ENCODE data around the gene B3GALT4. TPM values are rescaled to one million over a fixed set of nuclear protein-coding genes. Genes with fewer than 3 reads are reported as not detected.

The B3GALT4 gene
- total and polyA plus RNA-seq, 2 of the 13 experiments (the other 11 are each of a cell fraction or from before 2014, with no cell fraction given): 0.04 to 0.27 TPM

DNA sequence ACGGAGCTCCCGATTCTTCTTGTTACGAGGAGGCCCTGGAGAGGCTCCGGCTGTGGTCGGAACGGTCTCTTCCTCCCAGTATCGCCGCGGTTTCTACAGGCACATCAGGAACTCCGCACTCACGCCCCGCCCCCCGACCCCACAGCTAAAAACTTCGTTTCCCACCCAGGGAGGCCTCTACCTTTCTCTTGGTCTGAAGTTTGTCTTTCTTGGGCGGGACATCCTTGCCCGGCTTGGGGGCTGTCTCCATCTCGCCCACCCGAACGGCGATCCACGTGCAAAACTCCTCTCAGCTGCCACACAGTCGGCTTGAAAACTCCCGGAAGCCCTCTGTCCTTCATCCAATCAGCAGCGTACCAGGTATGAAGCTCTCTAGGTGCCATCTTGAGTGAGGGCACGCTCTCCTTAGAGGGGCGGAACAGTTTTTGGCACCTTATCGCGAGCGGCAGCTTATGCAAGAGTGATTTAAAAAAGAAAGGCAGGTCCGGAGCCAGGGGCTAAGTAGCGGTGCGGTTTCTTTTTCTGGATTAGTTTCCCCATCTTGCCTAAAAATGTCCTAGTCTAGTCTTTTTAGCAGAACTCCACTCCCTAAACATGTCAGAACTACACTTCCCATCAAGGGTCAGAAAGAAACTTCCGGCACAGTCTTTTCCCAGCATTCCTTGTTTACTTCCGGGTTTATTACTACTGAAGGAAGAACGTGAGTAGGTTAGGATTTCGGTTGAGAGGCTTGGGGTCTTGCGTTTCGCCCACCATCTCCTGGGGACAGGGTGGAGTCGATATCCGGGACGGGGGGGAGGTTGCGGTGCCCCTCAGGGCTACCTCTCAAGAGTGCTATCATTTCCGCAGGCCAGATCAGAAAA lies 12.2 kb downstream of the B3GALT4 start, which contains the start of the genes PFDN6 and WDR46 (continued):
- TF ChIP-seq, protein P1, sequence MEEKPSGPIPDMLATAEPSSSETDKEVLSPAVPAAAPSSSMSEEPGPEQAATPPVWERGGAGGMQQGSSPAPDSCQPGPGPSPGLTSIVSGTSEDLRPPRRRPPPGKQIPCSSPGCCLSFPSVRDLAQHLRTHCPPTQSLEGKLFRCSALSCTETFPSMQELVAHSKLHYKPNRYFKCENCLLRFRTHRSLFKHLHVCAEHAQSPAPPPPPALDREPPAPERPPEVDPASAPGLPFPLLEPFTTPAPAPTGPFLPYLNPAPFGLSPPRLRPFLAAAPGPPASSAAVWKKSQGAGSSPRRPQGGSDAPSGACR (CRISPR knock-in tag; IDR thresholded peaks at IDR 0.05): peak; percentile 50
- 0 out of 4 replicates have a peak, but pooled peaks of 1 of the 2 experiments have one; percentile 10 for TF ChIP-seq KLF16 (CRISPR knock-in tag; IDR thresholded peaks at IDR 0.05)
- TF ChIP-seq STAG1 (CRISPR knock-in tag; IDR thresholded peaks at IDR 0.05): no peak
- TF ChIP-seq, protein P2, sequence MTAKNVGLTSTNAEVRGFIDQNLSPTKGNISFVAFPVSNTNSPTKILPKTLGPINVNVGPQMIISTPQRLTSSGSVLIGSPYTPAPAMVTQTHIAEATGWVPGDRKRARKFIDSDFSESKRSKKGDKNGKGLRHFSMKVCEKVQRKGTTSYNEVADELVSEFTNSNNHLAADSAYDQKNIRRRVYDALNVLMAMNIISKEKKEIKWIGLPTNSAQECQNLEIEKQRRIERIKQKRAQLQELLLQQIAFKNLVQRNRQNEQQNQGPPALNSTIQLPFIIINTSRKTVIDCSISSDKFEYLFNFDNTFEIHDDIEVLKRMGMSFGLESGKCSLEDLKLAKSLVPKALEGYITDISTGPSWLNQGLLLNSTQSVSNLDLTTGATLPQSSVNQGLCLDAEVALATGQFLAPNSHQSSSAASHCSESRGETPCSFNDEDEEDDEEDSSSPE (CRISPR knock-in tag; IDR thresholded peaks at IDR 0.05): no peak
- TF ChIP-seq, protein P3, sequence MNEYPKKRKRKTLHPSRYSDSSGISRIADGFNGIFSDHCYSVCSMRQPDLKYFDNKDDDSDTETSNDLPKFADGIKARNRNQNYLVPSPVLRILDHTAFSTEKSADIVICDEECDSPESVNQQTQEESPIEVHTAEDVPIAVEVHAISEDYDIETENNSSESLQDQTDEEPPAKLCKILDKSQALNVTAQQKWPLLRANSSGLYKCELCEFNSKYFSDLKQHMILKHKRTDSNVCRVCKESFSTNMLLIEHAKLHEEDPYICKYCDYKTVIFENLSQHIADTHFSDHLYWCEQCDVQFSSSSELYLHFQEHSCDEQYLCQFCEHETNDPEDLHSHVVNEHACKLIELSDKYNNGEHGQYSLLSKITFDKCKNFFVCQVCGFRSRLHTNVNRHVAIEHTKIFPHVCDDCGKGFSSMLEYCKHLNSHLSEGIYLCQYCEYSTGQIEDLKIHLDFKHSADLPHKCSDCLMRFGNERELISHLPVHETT (CRISPR knock-in tag; conservative IDR thresholded peaks at IDR 0.05): no peak
- TF ChIP-seq ZNF441 (CRISPR knock-in tag; IDR thresholded peaks at IDR 0.05; ENCODE audit: borderline replicate concordance): no peak
- no peak for TF ChIP-seq FOSL2 (CRISPR knock-in tag; IDR thresholded peaks at IDR 0.05)
- TF ChIP-seq GFI1 (CRISPR knock-in tag; IDR thresholded peaks at IDR 0.05; ENCODE audit: borderline replicate concordance): no peak
- TF ChIP-seq SRY (CRISPR knock-in tag; IDR thresholded peaks at IDR 0.05): 0 out of 2 replicates have a peak, but pooled peaks have one; percentile 42
- no peak; the same call in 1 of the 2 replicates for TF ChIP-seq ZNF572 (CRISPR knock-in tag; IDR thresholded peaks at IDR 0.05)
- TF ChIP-seq ZNF260 (CRISPR knock-in tag; IDR thresholded peaks at IDR 0.05; ENCODE audit: borderline replicate concordance, low read depth): no peak
- TF ChIP-seq, protein P4, sequence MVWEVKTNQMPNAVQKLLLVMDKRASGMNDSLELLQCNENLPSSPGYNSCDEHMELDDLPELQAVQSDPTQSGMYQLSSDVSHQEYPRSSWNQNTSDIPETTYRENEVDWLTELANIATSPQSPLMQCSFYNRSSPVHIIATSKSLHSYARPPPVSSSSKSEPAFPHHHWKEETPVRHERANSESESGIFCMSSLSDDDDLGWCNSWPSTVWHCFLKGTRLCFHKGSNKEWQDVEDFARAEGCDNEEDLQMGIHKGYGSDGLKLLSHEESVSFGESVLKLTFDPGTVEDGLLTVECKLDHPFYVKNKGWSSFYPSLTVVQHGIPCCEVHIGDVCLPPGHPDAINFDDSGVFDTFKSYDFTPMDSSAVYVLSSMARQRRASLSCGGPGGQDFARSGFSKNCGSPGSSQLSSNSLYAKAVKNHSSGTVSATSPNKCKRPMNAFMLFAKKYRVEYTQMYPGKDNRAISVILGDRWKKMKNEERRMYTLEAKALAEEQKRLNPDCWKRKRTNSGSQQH (CRISPR knock-in tag; IDR thresholded peaks at IDR 0.05; ENCODE audit: low read depth): no peak; the same call in none of the 2 replicates
- peak; percentile 69 for TF ChIP-seq KLF11 (CRISPR knock-in tag; IDR thresholded peaks at IDR 0.05)
- TF ChIP-seq ZKSCAN1 (IDR thresholded peaks at IDR 0.05; ENCODE audit: low read length): no peak
- TF ChIP-seq, protein P5, sequence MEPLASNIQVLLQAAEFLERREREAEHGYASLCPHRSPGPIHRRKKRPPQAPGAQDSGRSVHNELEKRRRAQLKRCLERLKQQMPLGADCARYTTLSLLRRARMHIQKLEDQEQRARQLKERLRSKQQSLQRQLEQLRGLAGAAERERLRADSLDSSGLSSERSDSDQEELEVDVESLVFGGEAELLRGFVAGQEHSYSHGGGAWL (CRISPR knock-in tag; IDR thresholded peaks at IDR 0.05): peak; percentile 92; the same call in 1 of the 2 replicates
- TF ChIP-seq, protein P6, sequence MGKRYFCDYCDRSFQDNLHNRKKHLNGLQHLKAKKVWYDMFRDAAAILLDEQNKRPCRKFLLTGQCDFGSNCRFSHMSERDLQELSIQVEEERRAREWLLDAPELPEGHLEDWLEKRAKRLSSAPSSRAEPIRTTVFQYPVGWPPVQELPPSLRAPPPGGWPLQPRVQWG (CRISPR knock-in tag; IDR thresholded peaks at IDR 0.05; ENCODE audit: borderline replicate concordance, low read depth): no peak
- TF ChIP-seq, protein P7, sequence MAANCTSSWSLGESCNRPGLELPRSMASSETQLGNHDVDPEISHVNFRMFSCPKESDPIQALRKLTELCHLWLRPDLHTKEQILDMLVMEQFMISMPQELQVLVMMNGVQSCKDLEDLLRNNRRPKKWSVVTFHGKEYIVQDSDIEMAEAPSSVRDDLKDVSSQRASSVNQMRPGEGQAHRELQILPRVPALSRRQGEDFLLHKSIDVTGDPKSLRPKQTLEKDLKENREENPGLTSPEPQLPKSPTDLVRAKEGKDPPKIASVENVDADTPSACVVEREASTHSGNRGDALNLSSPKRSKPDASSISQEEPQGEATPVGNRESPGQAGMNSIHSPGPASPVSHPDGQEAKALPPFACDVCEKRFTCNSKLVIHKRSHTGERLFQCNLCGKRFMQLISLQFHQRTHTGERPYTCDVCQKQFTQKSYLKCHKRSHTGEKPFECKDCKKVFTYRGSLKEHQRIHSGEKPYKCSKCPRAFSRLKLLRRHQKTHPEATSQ (CRISPR knock-in tag; IDR thresholded peaks at IDR 0.05; ENCODE audit: borderline replicate concordance): no peak
- TF ChIP-seq, protein P8, sequence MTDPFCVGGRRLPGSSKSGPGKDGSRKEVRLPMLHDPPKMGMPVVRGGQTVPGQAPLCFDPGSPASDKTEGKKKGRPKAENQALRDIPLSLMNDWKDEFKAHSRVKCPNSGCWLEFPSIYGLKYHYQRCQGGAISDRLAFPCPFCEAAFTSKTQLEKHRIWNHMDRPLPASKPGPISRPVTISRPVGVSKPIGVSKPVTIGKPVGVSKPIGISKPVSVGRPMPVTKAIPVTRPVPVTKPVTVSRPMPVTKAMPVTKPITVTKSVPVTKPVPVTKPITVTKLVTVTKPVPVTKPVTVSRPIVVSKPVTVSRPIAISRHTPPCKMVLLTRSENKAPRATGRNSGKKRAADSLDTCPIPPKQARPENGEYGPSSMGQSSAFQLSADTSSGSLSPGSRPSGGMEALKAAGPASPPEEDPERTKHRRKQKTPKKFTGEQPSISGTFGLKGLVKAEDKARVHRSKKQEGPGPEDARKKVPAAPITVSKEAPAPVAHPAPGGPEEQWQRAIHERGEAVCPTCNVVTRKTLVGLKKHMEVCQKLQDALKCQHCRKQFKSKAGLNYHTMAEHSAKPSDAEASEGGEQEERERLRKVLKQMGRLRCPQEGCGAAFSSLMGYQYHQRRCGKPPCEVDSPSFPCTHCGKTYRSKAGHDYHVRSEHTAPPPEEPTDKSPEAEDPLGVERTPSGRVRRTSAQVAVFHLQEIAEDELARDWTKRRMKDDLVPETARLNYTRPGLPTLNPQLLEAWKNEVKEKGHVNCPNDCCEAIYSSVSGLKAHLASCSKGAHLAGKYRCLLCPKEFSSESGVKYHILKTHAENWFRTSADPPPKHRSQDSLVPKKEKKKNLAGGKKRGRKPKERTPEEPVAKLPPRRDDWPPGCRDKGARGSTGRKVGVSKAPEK (CRISPR knock-in tag; IDR thresholded peaks at IDR 0.05; ENCODE audit: borderline replicate concordance): no peak
